HepG2 (cell line): ENCODE measurements around the gene ZNF12. TPM values are rescaled to one million over a fixed set of nuclear protein-coding genes. Genes with fewer than 3 reads are reported as not detected.
A peak's percentile ranks its signal among the peaks of the same experiment; 100 is the strongest.

Source experiments
- DNMT3B ChIP-seq: conservative IDR thresholded peaks from 2 replicates; pipeline ENCODE4 v1.6.1; 2016; ENCODE audit warnings: missing biosample characterization, control low read depth
- KAT8 ChIP-seq: IDR thresholded peaks from 2 replicates; pipeline ENCODE4 v1.6.1; 2016; ENCODE audit warnings: missing genetic modification reagents, missing compliant biosample characterization
- KDM5B ChIP-seq: sonication (generic); formaldehyde crosslinking; IDR thresholded peaks from 2 replicates; pipeline ENCODE4 v1.4.0; 2020; ENCODE audit warnings: missing genetic modification reagents, mild to moderate bottlenecking, borderline replicate concordance
- MEIS1 ChIP-seq: sonication (generic); formaldehyde crosslinking; IDR thresholded peaks from 2 replicates; pipeline ENCODE4 v1.9.0; 2021; ENCODE audit warnings: mild to moderate bottlenecking, missing genetic modification reagents, moderate library complexity, borderline replicate concordance
- NCOA5 ChIP-seq: sonication (generic); formaldehyde crosslinking; IDR thresholded peaks from 2 replicates; pipeline ENCODE4 v1.4.0; 2020; ENCODE audit warnings: missing genetic modification reagents
- TCF12 ChIP-seq, 2 experiments: fragments of 450-650 bp in 1 of 2; sonication (generic) in 1 of 2; formaldehyde crosslinking in 1 of 2; IDR thresholded peaks; 2 replicates each; pipeline versions ENCODE4 v1.6.1 to v1.8.0; 2017 to 2022; ENCODE audit warnings: antibody characterized with exemption in 1 of 2, mild to moderate bottlenecking in 1 of 2, missing genetic modification reagents in 1 of 2, moderate library complexity in 1 of 2
- TP53 ChIP-seq: sonication (generic); formaldehyde crosslinking; conservative IDR thresholded peaks from 2 replicates; pipeline ENCODE4 v1.4.0; 2020; ENCODE audit warnings: missing genetic modification reagents
- ZNF383 ChIP-seq: sonication (generic); formaldehyde crosslinking; IDR thresholded peaks from 2 replicates; pipeline ENCODE4 v1.4.0; 2020; ENCODE audit warnings: missing genetic modification reagents, mild to moderate bottlenecking, borderline replicate concordance
- ZNF460 ChIP-seq: sonication (generic); formaldehyde crosslinking; IDR thresholded peaks from 2 replicates; pipeline ENCODE4 v1.5.1; 2020; ENCODE audit warnings: missing genetic modification reagents, mild to moderate bottlenecking, borderline replicate concordance
- ZNF510 ChIP-seq: sonication (generic); formaldehyde crosslinking; IDR thresholded peaks from 2 replicates; pipeline ENCODE4 v1.4.0; 2020; ENCODE audit warnings: low read depth, mild to moderate bottlenecking, missing genetic modification reagents
- ZNF567 ChIP-seq: sonication (generic); formaldehyde crosslinking; IDR thresholded peaks from 2 replicates; pipeline ENCODE4 v1.8.1; 2023; ENCODE audit warnings: mild to moderate bottlenecking, missing genetic modification reagents, borderline replicate concordance
- ZNF605 ChIP-seq: sonication (generic); formaldehyde crosslinking; IDR thresholded peaks from 2 replicates; pipeline ENCODE4 v1.8.0; 2022; ENCODE audit warnings: mild to moderate bottlenecking, missing genetic modification reagents
- polyA plus RNA-seq, 8 experiments: library from polyadenylated mRNA; depleted of rRNA in 3 of 8; stranded (reverse) in 7 of 8; unstranded in 1 of 8; fragments of >200 nt; fragmentation: Illumina TruSeq in 4 of 8; extraction: Trizol in 4 of 8; gene quantifications; 2 replicates each; pipeline versions ENCODE4 v1.2.1 to v1.2.3, GENCODE V29; 2011 to 2016; ENCODE audit warnings: low read depth in 4 of 8, missing spikeins in 1 of 8, mixed read lengths in 1 of 8; ENCODE audit not compliant: insufficient read depth in 1 of 8
- total RNA-seq, 5 experiments: library from RNA; depleted of rRNA; stranded (reverse); fragments of >200 nt; fragmentation: Illumina TruSeq; extraction: Trizol; gene quantifications; 2 replicates each; pipeline ENCODE4 v1.2.3, GENCODE V29; 2016; ENCODE audit warnings: low read depth in 1 of 5
- TF ChIP-seq, protein P1 (sequence below): sonication (generic); formaldehyde crosslinking; IDR thresholded peaks from 2 replicates; pipeline ENCODE4 v1.4.0; 2020; ENCODE audit warnings: missing genetic modification reagents, borderline replicate concordance
- TF ChIP-seq, protein P2 (sequence below): sonication (generic); formaldehyde crosslinking; IDR thresholded peaks from 2 replicates; pipeline ENCODE4 v1.4.0; 2020; ENCODE audit warnings: missing genetic modification reagents, mild to moderate bottlenecking, borderline replicate concordance

The ZNF12 gene
- total and polyA plus RNA-seq, 2 of the 13 experiments (the other 11 are each of a cell fraction or from before 2014, with no cell fraction given): 21.4 to 22.8 TPM

DNA sequence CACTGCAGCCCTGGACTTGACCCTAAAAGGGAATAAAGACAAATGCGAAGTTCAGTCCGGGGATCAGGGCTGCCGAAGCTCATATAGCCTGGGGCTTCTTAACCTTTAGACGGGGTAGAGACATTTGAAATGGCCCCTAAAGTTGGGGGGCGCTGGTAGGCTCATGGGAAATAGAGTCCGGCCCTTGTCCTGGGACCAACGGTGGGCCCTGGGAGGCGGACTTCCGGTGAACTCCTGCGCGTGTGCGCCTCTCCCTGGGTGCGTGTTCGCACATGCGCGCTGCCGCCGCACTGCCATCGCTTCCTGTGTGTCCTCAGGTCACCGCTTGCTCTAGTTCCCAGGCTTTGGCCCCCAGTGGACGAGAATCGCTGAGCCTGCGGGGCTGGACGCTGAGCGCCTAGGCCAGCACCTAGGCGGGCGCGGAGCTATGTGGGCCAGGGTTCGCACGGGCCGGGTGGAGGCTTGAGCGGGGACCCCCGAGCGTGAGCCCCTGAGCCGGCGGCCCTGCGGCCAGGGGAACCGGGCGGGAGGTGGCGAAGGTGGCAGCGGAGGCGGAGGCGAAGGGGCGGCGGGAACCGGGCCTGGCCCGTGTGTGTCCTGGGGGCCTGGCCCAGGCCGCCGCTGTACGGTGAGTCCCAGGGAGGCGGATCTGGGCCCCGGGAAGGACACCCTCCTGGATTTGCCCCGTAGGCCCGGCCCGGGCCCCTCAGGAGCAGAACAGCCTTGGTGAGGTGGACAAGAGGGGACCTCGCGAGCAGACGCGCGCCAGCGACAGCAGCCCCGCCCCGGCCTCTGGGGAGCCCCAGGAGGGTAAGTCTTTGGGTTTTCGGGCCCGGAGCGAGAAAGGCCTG is 23.0 kb upstream of the ZNF12 start (continued):
- TF ChIP-seq ZNF460 (no peak), KDM5B (peak; percentile 96), NCOA5 (CRISPR knock-in tag) (no peak), KAT8 (CRISPR knock-in tag) (peak; percentile 92), TP53 (CRISPR knock-in tag) (peak; percentile 52; the same call in 1 of the 2 replicates), ZNF510 (CRISPR knock-in tag) (0 out of 2 replicates have a peak, but pooled peaks have one; percentile 27), DNMT3B (CRISPR knock-in tag) (no peak), ZNF383 (CRISPR knock-in tag) (no peak), TCF12 (IDR thresholded peaks at IDR 0.05) (no peak), TCF12 (CRISPR knock-in tag; IDR thresholded peaks at IDR 0.05) (peak; percentile 89; the same call in 1 of the 2 replicates), MEIS1 (no peak), ZNF567 (CRISPR knock-in tag) (no peak), ZNF605 (CRISPR knock-in tag) (peak; percentile 23; the same call in 1 of the 2 replicates)
- TF ChIP-seq, protein P1, sequence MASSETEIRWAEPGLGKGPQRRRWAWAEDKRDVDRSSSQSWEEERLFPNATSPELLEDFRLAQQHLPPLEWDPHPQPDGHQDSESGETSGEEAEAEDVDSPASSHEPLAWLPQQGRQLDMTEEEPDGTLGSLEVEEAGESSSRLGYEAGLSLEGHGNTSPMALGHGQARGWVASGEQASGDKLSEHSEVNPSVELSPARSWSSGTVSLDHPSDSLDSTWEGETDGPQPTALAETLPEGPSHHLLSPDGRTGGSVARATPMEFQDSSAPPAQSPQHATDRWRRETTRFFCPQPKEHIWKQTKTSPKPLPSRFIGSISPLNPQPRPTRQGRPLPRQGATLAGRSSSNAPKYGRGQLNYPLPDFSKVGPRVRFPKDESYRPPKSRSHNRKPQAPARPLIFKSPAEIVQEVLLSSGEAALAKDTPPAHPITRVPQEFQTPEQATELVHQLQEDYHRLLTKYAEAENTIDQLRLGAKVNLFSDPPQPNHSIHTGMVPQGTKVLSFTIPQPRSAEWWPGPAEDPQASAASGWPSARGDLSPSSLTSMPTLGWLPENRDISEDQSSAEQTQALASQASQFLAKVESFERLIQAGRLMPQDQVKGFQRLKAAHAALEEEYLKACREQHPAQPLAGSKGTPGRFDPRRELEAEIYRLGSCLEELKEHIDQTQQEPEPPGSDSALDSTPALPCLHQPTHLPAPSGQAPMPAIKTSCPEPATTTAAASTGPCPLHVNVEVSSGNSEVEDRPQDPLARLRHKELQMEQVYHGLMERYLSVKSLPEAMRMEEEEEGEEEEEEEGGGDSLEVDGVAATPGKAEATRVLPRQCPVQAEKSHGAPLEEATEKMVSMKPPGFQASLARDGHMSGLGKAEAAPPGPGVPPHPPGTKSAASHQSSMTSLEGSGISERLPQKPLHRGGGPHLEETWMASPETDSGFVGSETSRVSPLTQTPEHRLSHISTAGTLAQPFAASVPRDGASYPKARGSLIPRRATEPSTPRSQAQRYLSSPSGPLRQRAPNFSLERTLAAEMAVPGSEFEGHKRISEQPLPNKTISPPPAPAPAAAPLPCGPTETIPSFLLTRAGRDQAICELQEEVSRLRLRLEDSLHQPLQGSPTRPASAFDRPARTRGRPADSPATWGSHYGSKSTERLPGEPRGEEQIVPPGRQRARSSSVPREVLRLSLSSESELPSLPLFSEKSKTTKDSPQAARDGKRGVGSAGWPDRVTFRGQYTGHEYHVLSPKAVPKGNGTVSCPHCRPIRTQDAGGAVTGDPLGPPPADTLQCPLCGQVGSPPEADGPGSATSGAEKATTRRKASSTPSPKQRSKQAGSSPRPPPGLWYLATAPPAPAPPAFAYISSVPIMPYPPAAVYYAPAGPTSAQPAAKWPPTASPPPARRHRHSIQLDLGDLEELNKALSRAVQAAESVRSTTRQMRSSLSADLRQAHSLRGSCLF (CRISPR knock-in tag): peak; percentile 69; the same call in 1 of the 2 replicates
- TF ChIP-seq, protein P2, sequence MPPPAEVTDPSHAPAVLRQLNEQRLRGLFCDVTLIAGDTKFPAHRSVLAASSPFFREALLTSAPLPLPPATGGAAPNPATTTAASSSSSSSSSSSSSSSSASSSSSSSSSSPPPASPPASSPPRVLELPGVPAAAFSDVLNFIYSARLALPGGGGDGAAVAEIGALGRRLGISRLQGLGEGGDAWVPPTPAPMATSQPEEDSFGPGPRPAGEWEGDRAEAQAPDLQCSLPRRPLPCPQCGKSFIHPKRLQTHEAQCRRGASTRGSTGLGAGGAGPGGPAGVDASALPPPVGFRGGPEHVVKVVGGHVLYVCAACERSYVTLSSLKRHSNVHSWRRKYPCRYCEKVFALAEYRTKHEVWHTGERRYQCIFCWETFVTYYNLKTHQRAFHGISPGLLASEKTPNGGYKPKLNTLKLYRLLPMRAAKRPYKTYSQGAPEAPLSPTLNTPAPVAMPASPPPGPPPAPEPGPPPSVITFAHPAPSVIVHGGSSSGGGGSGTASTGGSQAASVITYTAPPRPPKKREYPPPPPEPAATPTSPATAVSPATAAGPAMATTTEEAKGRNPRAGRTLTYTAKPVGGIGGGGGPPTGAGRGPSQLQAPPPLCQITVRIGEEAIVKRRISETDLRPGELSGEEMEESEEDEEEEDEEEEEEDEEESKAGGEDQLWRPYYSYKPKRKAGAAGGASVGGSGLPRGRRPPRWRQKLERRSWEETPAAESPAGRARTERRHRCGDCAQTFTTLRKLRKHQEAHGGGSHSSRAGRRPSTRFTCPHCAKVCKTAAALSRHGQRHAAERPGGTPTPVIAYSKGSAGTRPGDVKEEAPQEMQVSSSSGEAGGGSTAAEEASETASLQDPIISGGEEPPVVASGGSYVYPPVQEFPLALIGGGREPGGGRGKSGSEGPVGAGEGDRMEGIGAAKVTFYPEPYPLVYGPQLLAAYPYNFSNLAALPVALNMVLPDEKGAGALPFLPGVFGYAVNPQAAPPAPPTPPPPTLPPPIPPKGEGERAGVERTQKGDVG (CRISPR knock-in tag): no peak
